Measurements from ENCODE around the gene TPSD1.
"Not testable (repeated sequence)": the region's sequence is repeated elsewhere in the genome, so short reads cannot be mapped to it uniquely, and the experiment has no call there.

The TPSD1 gene

DNA sequence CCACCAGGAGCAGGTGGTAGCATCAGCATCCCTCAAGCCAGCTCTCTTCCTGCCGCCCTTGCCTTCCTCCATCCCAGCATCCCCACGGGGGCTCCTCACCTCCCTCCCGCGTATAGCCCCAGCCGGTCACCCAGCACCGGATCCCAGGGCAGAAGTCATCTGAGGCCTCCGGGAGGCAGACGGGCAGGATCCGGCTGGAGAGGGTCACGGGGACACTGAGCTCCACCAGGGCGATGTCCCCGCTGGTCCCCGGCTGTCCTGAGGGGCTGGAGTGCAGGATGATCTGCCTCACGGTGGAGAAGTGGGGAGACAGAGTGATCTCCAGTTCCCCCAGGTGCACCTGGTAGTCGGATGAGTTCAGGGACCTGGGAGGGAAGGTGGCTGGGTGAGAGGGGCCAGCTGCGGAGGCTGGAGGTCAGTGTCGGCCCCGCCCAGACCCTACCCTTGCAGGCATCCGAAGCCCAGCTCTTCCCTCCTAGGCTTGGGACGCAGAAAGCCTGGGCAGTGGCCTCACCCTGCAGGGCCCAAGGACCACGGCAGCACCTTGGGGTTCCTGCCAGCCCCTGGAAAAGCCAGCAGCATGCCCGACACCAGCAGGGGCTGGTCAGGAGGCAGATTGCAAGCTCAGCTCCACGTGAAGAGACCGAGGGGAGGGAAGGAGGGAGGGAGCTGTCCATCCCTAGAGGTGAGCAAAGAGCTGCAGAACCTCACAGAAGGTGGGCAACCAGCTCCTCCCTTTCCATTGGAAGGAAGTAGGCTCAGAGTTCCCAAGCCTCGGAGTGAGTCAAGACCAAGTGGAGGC is 33.1 kb upstream of the TPSD1 start:
- Histone ChIP-seq H2AFZ (ENCODE audit: low read depth) (no peak overlapping the region), H3K27ac (no peak overlapping the region), H3K79me2 (ENCODE audit: insufficient read depth, low read depth) (no peaks in the 10 kb centered on the region), H3K27me3 (ENCODE audit: insufficient read depth, low read depth) (peaks cover 86% of the 10 kb centered on the region), H3K4me2 (no peak overlapping the region), H3K9ac (no peak overlapping the region), H3K4me3 (IDR thresholded peaks at IDR 0.05; ENCODE audit: insufficient read depth, low read depth, low read length) (no peak overlapping the region), H3K36me3 (ENCODE audit: insufficient read depth) (no peaks in the 10 kb centered on the region), H4K20me1 (ENCODE audit: insufficient read depth) (no peaks in the 10 kb centered on the region), H3K4me1 (ENCODE audit: low read depth, poor library complexity, severe bottlenecking) (no peaks in the 10 kb centered on the region)
- no peak for TF ChIP-seq CTCF (conservative IDR thresholded peaks at IDR 0.05; ENCODE audit: low read depth, low read length)

DNA sequence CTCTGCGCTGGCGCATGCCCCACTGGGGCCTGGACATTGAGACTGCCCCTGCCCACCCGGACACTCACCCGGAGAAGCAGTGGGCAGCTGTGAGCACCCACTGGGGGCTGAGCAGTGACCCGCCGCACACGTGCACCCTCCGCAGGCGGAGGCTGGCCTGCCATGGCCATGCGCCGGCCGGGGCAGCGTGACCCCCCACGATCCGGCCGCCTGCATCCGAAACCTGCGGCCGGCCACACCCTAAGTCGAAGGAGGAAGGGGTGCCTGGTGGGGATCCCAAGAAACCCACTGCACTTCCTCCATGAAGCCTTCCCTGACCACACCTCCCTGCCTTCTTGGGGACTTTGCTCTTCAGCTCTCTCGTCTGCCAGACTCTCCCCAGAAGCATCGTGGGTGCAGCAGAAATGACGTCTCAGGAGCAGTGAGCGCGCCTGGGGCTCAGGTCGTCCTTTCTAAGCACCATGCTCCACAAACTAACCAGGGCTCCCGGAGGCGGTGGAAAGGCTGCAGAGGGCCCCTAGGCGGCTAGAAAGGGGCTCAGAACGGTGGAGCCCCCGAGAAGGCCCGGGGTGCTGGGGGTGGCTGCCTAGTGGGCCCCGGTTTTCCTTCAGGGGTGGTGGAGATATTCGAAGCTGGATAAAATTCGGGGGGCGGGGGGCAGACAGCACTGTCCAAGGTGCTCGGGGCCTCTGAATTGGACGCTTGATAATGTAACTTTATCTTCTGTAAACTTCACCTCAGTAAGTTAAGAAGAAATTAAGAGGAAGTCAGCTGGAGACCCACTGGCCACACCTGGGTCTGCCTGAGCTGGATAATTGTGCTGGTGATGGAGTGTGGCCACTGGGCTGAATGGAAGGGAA is 32.3 kb upstream of the TPSD1 start:
- TF ChIP-seq CTCF (conservative IDR thresholded peaks at IDR 0.05; ENCODE audit: low read depth, low read length) = no peak
- H3K79me2 ChIP-seq (ENCODE audit: insufficient read depth, low read depth) = no peaks in the 10 kb centered on the region
- H3K4me1 ChIP-seq (ENCODE audit: low read depth, poor library complexity, severe bottlenecking) = no peaks in the 10 kb centered on the region
- H3K4me3 ChIP-seq (IDR thresholded peaks at IDR 0.05; ENCODE audit: insufficient read depth, low read depth, low read length) = no peak overlapping the region
- H3K27ac ChIP-seq = no peak overlapping the region
- peaks cover 79% of the 10 kb centered on the region for H3K27me3 ChIP-seq (ENCODE audit: insufficient read depth, low read depth)
- no peak overlapping the region for H3K9ac ChIP-seq
- H2AFZ ChIP-seq (ENCODE audit: low read depth) = no peak overlapping the region
- H4K20me1 ChIP-seq (ENCODE audit: insufficient read depth) = no peaks in the 10 kb centered on the region
- H3K36me3 ChIP-seq (ENCODE audit: insufficient read depth) = no peaks in the 10 kb centered on the region
- H3K4me2 ChIP-seq = no peak overlapping the region

DNA sequence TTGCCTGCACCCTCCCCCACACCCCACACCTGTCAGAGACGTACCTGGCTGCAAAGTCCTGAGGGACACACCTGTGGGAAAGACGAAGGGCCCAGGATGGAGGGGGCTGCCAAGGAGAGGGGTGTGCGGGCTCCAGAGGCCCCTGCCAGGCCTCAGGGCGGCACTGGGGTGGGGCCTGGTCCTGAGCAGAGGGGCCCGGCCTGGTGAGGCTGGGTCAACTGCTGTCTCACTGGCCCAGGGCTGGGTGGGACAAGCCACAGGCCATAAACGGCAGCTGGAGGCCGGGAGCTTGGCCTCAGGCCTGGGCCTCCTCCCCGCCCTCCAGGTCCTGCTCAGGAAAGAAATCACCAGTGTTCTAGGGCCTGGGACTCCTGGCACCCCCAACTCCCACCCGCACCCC is 31.3 kb upstream of the TPSD1 start:
- no peak for TF ChIP-seq CTCF (conservative IDR thresholded peaks at IDR 0.05; ENCODE audit: low read depth, low read length)
- no peak overlapping the region for H2AFZ ChIP-seq (ENCODE audit: low read depth)
- no peaks in the 10 kb centered on the region for H4K20me1 ChIP-seq (ENCODE audit: insufficient read depth)
- H3K9ac ChIP-seq = no peak overlapping the region
- no peaks in the 10 kb centered on the region for H3K4me1 ChIP-seq (ENCODE audit: low read depth, poor library complexity, severe bottlenecking)
- H3K79me2 ChIP-seq (ENCODE audit: insufficient read depth, low read depth) = no peaks in the 10 kb centered on the region
- H3K4me3 ChIP-seq (IDR thresholded peaks at IDR 0.05; ENCODE audit: insufficient read depth, low read depth, low read length) = no peak overlapping the region
- H3K36me3 ChIP-seq (ENCODE audit: insufficient read depth) = no peaks in the 10 kb centered on the region
- H3K27ac ChIP-seq = no peak overlapping the region
- no peak overlapping the region for H3K4me2 ChIP-seq
- H3K27me3 ChIP-seq (ENCODE audit: insufficient read depth, low read depth) = peaks cover 71% of the 10 kb centered on the region

DNA sequence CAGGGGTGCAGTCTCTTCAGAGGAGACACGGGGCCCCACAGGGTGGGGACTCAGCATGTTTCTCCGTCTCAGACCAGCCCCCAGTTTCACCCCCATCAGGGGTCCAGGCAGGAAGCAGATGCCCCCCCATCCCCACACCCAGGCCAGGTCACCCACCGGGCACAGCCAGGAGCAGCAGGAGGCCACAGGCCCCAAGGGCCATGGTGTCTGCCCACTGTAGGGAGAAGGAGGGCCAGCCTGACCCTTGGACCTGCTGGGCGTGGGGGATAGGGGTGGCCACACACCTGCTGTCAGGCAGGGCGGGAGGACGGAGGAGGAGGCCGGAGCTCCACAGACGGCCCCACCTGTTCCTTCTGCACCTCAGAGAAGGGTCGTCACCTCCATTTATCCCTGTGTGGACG is 30.8 kb upstream of the TPSD1 start, which contains the start of gene TPSG1:
Gene TPSG1, minus strand, starts transcription at position 218 of the 401 bp plus-strand sequence. Its CDS starts 16 bp downstream, at position 202.
- Histone ChIP-seq H3K27me3 (ENCODE audit: insufficient read depth, low read depth) (peaks cover 66% of the 10 kb centered on the region), H3K4me1 (ENCODE audit: low read depth, poor library complexity, severe bottlenecking) (no peaks in the 10 kb centered on the region), H3K27ac (no peak within 1 kb of the TSS), H2AFZ (ENCODE audit: low read depth) (no peak within 1 kb of the TSS), H3K4me3 (IDR thresholded peaks at IDR 0.05; ENCODE audit: insufficient read depth, low read depth, low read length) (no peak within 1 kb of the TSS), H3K79me2 (ENCODE audit: insufficient read depth, low read depth) (no peaks in the 10 kb centered on the region), H4K20me1 (ENCODE audit: insufficient read depth) (no peaks in the 10 kb centered on the region), H3K9ac (no peak within 1 kb of the TSS), H3K4me2 (no peak within 1 kb of the TSS), H3K36me3 (ENCODE audit: insufficient read depth) (no peaks in the 10 kb centered on the region)
- no peak for TF ChIP-seq CTCF (conservative IDR thresholded peaks at IDR 0.05; ENCODE audit: low read depth, low read length)

DNA sequence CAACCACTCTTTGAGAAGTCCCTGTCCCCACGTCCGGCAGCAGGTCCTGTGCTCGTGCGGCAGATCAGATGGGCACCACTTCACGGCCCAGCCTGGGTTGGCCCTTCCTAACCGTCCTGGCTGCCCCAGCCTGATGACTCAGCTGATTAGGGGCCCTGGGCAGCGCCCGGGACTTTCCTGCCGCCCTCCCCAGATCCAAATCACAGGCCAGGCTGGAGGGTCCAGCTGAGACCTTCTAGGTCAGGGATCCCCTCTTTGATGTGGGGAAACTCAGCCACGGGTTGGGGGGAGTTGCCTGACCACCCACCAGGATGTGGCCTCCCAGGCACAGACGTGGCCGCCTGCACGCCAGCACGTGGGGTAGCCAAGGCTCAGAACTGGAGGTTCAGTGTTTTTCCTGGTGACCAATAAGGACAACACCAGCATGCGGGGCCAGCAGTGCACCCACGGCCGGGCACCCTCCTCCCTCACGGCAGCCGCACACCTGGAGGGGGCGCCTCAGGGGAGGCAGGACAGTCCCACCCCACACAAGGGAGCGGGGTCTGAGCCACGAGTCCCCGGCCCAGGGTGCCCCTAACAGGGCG is 30.0 kb upstream of the TPSD1 start:
- not testable (repeated sequence) for H3K9ac ChIP-seq; H3K4me2 ChIP-seq; H3K4me3 ChIP-seq (IDR thresholded peaks at IDR 0.05; ENCODE audit: insufficient read depth, low read depth, low read length); H4K20me1 ChIP-seq (ENCODE audit: insufficient read depth); H3K4me1 ChIP-seq (ENCODE audit: low read depth, poor library complexity, severe bottlenecking); H2AFZ ChIP-seq (ENCODE audit: low read depth); H3K79me2 ChIP-seq (ENCODE audit: insufficient read depth, low read depth); H3K36me3 ChIP-seq (ENCODE audit: insufficient read depth); H3K27ac ChIP-seq
- peaks cover 59% of the 10 kb centered on the region for H3K27me3 ChIP-seq (ENCODE audit: insufficient read depth, low read depth)

- H3K9ac ChIP-seq; H3K4me2 ChIP-seq; H3K4me1 ChIP-seq (ENCODE audit: low read depth, poor library complexity, severe bottlenecking); H3K36me3 ChIP-seq (ENCODE audit: insufficient read depth); H3K27ac ChIP-seq; H3K4me3 ChIP-seq (IDR thresholded peaks at IDR 0.05; ENCODE audit: insufficient read depth, low read depth, low read length); H4K20me1 ChIP-seq (ENCODE audit: insufficient read depth); H3K79me2 ChIP-seq (ENCODE audit: insufficient read depth, low read depth); H2AFZ ChIP-seq (ENCODE audit: low read depth): not testable (repeated sequence)
- peaks cover 50% of the 10 kb centered on the region for H3K27me3 ChIP-seq (ENCODE audit: insufficient read depth, low read depth)
Observed at GRCh38 chr16:1226692-1227091, 29.2 kb upstream of the TPSD1 start.

Data from KMS-11 (cell line).